ENCODE measurements around the gene RUSC2.
"Not testable (repeated sequence)": the region's sequence is repeated elsewhere in the genome, so short reads cannot be mapped to it uniquely, and the experiment has no call there.

The RUSC2 gene

DNA sequence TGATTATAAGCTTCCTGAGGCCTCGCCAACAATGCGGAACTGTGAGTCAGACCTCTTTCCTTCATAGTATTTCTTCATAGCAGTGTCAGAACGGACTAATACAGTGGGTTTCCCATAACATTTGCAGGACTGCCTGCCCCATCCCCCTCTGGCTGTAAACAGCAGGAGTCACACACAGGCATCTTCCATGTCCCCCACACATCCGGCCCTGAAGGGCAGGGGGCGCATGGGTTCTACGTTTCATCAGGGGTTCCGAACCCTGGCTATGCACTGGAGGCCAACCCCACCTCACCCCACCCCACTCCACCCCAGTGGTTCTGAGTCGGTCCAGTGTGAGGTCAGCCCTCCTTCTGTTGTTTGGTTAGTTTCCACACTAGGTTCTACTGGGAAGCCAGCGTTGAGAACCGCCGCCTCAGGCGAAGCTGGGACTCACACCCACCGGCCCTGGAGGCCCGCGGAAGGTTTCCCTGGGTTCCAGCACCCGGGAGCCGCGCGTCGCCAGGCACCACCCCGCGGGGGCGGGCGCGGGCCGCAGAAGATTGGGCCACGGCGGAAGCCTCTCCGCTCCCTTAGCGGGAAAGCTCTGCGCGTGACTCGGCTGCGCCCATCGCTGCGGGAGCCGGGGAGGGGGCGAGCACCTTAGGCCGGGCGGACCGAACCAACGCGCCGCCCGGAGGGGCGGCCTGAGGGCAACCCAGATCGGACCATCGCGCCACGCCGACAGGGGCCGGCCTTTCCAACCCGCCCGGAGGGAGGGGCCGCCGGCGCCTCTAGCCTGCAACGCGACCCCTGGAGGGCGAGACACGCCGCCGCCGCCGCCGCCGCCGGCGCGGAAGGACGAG is at the start of gene RUSC2:
Gene RUSC2, plus strand, starts transcription at position 799 of the 842 bp plus-strand sequence. CDS start 56,411 bp downstream, outside the sequence.
- peak; percentile 78 for DNase-seq (ENCODE audit: low spot score)

DNA sequence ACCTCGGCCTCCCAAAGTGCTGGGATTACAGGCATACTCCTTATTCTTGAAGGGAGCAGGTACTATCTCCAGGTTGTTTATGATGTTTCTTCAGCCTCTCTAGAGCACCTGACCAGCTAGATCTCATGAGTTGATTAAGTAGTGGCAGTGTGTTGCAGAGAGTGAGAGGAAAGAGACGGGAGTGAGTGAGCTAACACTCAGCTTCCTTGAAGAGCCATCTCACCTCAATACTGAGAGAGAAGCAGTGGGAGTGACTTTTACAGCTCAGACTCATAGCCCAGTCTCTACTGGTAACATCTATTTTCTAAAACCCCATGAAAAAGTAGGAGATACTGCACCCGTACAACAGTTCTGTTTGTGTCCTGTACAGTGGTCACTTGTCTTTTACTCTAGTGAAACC is 43.9 kb upstream of the RUSC2 start:
- no peak for DNase-seq (ENCODE audit: low spot score)

GRCh38 chr9:35448496-35448895 is 41.4 kb upstream of the RUSC2 start:
- no peak for DNase-seq (ENCODE audit: low spot score)

GRCh38 chr9:35452481-35452880 is 37.4 kb upstream of the RUSC2 start:
- DNase-seq (ENCODE audit: low spot score) = no peak

GRCh38 chr9:35453786-35454185 is 36.1 kb upstream of the RUSC2 start:
- DNase-seq (ENCODE audit: low spot score) = no peak

DNA sequence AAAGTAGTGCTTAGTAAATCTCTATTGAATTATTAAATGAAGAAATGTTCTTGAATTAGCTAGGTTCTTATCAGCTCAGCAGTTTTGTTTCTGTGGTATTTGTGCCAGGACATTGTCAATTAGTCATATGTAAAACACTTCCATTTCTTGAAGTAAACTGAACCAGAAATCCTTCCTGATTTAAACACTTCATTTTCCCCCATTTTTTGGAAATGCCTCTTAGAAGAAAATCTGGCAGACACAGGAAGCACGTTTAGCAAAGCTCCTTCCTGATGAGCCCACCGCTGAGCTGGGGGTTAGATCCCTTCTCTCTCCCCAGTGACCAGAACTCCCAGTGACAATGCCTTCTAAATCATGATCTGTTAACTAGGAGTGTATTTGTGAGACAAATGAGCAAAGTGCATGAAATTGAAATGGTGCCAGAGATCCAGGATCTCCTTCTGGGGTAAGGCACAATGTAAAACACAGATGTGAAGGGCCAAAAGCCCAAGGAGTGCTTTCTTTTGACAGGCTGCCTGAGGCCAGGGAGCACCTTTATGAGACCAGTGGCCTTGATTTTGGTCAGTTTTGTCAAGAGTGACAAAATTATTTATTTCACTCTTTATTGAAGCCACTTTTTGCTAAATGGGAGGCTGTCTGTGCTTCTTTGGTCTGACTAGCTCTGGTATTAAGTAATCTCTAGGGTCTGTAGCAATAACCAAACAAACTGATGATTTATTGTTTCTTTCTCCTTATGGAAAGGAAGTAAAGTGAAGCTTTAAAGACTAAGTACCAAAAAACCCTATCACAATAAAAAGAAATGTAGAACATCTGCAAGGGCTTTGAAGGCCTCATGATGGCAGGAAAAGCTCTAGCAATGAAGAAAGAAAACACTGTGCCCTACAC is 25.5 kb upstream of the RUSC2 start:
- peak; percentile 7 for DNase-seq (ENCODE audit: low spot score)

- no peak for DNase-seq (ENCODE audit: low spot score)
Observed at GRCh38 chr9:35470340-35470739, 19.6 kb upstream of the RUSC2 start.

- DNase-seq (ENCODE audit: low spot score) = no peak
Observed at GRCh38 chr9:35470894-35471293, 19.0 kb upstream of the RUSC2 start.

- DNase-seq (ENCODE audit: low spot score) = no peak
Observed at GRCh38 chr9:35476596-35476995, 13.3 kb upstream of the RUSC2 start.

DNA sequence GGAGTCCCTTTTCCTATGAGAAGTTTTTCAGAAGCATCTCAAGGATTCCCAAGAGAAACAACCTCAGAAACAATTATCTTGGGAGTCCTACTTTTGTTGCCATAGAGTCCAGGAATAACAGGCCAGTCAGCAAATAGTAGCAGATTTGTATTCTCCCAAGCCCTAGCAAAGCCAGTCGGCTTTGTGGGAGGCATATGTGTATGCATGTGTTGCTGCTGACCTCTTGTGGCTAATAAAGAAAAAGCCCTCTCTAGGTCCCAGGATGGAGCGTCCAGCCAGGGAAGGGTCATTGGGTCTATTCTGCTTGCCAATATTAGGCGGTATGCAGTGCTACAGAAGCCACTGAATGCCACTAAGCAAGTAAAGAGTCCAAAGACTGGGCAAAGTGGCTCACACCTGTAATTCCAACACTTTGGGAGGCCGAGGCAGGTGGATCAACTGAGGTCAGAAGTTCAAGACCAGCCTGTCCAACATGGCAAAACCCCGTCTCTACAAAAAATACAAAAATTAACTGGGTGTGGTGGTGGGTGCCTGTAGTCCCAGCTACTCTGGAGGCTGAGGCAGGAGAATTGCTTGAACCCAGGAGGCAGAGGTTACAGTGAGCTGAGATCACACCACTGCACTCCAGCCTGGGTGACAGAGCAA is 12.6 kb upstream of the RUSC2 start:
- DNase-seq (ENCODE audit: low spot score) = peak; percentile 81

DNA sequence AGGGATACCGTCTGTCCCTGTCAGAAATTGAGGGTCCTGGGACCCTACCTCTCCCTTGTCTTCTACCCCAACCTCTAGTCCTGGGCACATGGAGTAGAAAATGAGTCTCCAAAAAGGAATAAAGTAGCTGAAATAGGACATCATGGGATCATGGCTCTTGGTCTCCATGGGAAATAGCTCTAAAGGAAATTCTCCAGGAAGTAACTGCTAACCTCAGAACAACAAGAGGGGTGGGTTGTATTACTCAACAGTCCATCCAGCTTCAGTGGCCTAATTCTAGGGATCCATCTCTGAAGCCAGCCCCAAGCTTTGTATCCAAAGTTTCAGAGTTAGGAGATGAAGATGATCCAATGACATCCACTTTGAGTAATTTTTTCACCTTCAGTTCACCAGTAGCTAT is 11.0 kb upstream of the RUSC2 start:
- peak; percentile 11 for DNase-seq (ENCODE audit: low spot score)

DNA sequence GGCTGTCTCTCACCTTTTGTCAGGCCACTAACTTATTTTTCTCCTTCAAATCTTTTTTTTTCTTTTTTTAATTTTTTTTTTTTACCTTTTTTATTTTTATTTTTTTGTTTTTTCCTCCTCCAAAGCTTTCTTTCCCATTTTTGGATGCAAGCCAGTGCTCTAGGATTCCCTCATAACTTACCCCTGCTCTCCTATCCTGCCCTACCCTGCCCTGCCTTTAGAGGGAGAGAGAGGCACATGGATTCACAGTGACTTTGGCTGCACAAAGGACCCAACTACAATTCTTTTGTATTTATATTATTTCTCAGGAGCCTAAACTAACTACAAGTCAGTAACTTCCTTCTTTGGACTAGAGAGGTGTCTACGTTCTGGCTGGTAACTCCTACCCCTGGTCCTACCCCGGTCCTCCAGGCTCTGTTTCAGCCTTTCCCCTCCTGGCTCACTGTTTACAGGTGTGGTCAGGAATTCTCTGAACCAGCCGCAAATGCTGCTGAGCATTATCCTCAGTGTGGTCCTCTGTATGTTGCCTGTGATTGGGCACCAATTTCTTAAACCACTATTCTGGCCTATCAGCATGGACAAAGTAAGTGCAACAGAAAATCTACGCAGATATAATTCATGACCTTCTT is 8.4 kb upstream of the RUSC2 start:
- DNase-seq (ENCODE audit: low spot score) = peak; percentile 68

DNA sequence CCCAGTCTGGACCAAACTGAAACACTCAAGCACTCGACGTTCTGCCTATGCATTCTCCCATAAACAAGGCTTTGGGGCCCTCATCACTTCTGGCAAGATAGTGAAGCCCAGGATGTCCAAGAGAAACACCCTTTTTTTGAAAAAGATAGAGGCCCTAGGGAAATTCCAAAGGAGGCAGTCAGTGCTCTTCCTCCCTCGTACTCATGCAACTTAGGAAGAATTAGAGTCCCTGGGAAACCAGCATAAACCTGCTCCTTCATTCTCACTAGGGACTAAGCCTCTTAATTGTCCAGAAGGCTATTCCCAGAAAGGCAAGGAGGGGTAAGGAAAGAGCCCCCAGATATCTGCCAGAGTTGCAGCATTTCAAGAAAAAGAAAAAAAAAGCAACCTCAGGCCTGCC is 7.8 kb upstream of the RUSC2 start:
- DNase-seq (ENCODE audit: low spot score) = no peak

- DNase-seq (ENCODE audit: low spot score) = no peak
Observed at GRCh38 chr9:35484406-35484805, 5.5 kb upstream of the RUSC2 start.

DNA sequence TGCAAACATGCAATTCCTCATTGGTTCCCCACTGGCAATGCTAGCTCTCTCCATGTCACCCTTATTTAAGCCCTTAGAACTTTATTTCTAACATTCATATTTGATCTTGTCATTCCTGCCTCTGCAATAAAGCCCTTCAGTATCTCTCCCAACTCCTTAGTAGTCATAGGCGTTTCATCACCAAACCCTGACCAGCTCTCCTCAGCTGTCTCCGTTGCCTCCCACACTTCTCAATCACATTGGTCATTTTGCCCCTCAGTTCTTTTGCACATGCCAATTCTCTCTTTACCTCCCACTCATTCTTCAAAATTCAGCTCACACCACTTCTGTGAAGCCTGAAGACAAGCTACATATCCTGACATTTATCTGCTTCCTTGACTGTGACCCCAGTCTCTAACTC is 2.8 kb upstream of the RUSC2 start:
- no peak for DNase-seq (ENCODE audit: low spot score)

DNA sequence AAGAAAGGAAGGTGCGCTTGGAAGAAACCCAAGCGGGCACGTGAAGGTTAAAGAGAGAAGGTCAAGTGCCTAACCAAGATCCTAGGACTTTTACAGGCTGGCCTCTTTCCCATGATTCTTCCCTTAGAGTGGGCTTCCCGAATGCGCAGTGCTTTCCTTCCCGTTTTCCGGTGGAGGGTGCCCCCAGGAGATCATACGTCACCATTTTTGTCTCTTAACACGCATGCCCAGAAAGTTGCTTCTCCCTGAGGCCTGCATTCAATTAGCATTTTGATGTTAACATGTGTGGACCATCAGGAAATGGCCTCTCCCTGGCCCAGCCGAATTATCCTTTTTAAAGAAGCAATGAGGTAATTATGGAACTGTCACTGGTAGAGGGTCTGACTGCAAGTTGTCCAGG is 1.9 kb upstream of the RUSC2 start:
- no peak for DNase-seq (ENCODE audit: low spot score)

DNA sequence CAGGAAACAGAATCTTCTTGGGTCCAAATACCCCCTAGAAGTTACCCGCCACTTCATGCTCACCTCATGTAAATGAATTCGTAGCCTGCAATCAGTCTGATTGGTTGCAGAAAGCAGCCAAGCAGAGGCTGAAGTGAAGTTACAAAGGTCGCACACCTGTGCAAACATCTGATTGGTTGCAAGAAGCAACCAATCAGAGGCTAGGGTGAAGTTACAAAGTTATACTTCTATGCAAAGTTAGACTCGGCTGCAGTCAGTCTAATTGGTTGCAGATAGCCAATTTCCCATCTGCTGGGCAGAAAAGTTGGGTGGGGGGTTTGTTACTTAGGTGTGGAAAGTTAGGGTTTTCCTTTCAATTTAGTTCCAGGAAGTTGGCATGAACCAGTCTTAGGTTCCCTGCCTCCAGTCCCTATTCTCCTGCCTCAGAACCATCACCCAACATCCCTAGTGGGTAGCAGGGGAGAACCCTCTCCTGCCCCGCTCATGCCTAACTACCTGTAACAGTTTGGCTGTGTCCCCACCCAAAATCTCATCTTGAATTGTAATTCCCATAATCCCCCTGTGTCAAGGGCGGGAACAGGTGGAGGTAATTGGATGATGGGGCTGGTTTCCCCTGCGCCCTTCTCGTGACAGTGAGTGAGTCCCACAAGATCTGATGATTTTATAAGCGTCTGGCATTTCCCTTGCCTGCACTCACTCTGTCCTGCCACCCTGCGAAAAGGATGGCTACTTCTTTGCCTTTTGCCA is 1.2 kb upstream of the RUSC2 start:
- no peak for DNase-seq (ENCODE audit: low spot score)

DNA sequence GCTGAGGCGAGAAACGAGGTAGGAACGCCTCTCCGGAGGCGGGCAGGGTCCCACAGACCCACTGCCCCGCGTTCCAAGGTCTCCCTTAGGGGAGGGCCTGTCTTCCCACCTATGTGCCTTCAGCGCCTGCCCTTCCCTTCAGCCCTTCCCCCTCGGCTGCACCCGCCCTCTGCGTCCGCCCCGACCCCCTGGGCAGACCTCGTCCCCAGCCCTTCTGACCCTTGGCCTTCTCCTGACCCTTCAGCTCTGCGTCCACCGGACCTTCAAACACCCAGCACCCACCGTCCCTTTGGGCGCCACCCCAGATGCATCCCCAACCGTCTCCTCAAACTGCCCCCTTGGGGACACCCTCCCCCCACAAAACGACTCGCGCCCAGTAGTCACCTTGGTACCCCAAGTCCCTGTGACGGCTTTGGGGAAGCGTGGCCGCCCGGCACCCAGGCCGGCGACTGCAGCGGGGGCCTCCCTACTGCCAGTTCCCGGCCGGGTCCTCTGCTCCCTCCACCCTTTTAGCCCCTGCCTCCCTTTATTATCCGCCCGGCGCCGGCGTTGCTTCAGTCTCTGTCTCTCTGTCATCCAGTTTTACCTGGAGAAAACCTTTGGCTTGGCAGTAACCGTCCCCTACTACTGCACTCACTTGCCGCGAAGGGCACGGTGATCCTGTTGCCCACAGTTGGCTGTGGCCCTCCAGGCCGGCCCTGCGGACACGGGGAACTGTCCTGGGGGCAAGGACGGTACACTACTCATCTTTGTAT is 421 bp downstream of the RUSC2 start:
- DNase-seq (ENCODE audit: low spot score) = peak; percentile 7

GRCh38 chr9:35490910-35491465 is 1.1 kb downstream of the RUSC2 start:
- DNase-seq (ENCODE audit: low spot score) = peak; percentile 8

GRCh38 chr9:35493119-35493518 is 3.2 kb downstream of the RUSC2 start:
- not testable (repeated sequence) for DNase-seq (ENCODE audit: low spot score)

Data from kidney capillary endothelial cell (primary cell).